GM12878 (cell line): ENCODE data around the gene DCAF15. TPM values are rescaled to one million over a fixed set of nuclear protein-coding genes. Genes with fewer than 3 reads are reported as not detected.

Experiments
- BHLHE40 ChIP-seq, 2 experiments: fragments of 450-650 bp in 1 of 2; IDR thresholded peaks; 2 replicates each; pipeline ENCODE4 v1.6.1; 2011 to 2017; ENCODE audit warnings: low read depth in 2 of 2, borderline replicate concordance in 1 of 2, improper control_type of control experiment in 1 of 2, low read length in 1 of 2, mild to moderate bottlenecking in 1 of 2
- CREB1 ChIP-seq: IDR thresholded peaks from 2 replicates; pipeline ENCODE4 v1.6.1; 2012; ENCODE audit warnings: low read depth, mild to moderate bottlenecking, inconsistent platforms
- EGR1 ChIP-seq, 2 experiments: IDR thresholded peaks; 1 replicate in 1 of 2; 2 replicates in 1 of 2; pipeline ENCODE4 v1.6.1; 2011 to 2012; ENCODE audit warnings: low read depth in 2 of 2, low read length in 2 of 2, borderline replicate concordance in 1 of 2, mild to moderate bottlenecking in 1 of 2, moderate library complexity in 1 of 2
- IKZF2 ChIP-seq, 2 experiments: fragments of 450-650 bp; IDR thresholded peaks; 2 replicates each; pipeline ENCODE4 v1.6.1; 2017; ENCODE audit warnings: mild to moderate bottlenecking in 2 of 2, moderate library complexity in 2 of 2
- IRF4 ChIP-seq: IDR thresholded peaks from 2 replicates; pipeline ENCODE4 v1.6.1; 2011; ENCODE audit warnings: low read depth, low read length
- JUNB ChIP-seq: IDR thresholded peaks from 2 replicates; pipeline ENCODE4 v1.6.1; 2016; ENCODE audit warnings: antibody characterized with exemption, mild to moderate bottlenecking
- JUND ChIP-seq: IDR thresholded peaks from 2 replicates; pipeline ENCODE4 v1.6.1; 2012; ENCODE audit warnings: low read depth, mild to moderate bottlenecking, low read length, improper control_type of control experiment, moderate library complexity
- LARP7 ChIP-seq: fragments of 450-650 bp; IDR thresholded peaks from 2 replicates; pipeline ENCODE4 v1.6.1; 2017; ENCODE audit warnings: mild to moderate bottlenecking
- MTA2 ChIP-seq: fragments of 450-650 bp; IDR thresholded peaks from 2 replicates; pipeline ENCODE4 v1.6.1; 2016; ENCODE audit warnings: low read depth, mild to moderate bottlenecking, moderate library complexity
- MYC ChIP-seq: IDR thresholded peaks from 2 replicates; pipeline ENCODE4 v1.6.1; 2011; ENCODE audit warnings: mild to moderate bottlenecking, low read length, moderate library complexity, inconsistent platforms; ENCODE audit not compliant: insufficient read depth, insufficient replicate concordance, insufficient read length, severe bottlenecking
- NR2F1 ChIP-seq: fragments of 450-650 bp; conservative IDR thresholded peaks from 2 replicates; pipeline ENCODE4 v1.6.1; 2017; ENCODE audit warnings: mild to moderate bottlenecking
- POLR2A ChIP-seq: IDR thresholded peaks from 2 replicates; pipeline ENCODE4 v1.6.1; 2011; ENCODE audit warnings: low read depth, mild to moderate bottlenecking, low read length
- RCOR1 ChIP-seq: conservative IDR thresholded peaks from 2 replicates; pipeline ENCODE4 v1.6.1; 2012; ENCODE audit warnings: low read depth, low read length, improper control_type of control experiment
- RELA ChIP-seq: fragments of 450-650 bp; IDR thresholded peaks from 2 replicates; pipeline ENCODE4 v1.8.0; 2014; ENCODE audit warnings: borderline replicate concordance; ENCODE audit not compliant: partially characterized antibody
- RUNX3 ChIP-seq: IDR thresholded peaks from 2 replicates; pipeline ENCODE4 v1.6.1; 2012; ENCODE audit warnings: low read length, inconsistent platforms
- SMC3 ChIP-seq: IDR thresholded peaks from 2 replicates; pipeline ENCODE4 v1.6.1; 2011; ENCODE audit warnings: low read length, improper control_type of control experiment, borderline replicate concordance
- SREBF1 ChIP-seq: IDR thresholded peaks from 2 replicates; pipeline ENCODE4 v1.6.1; 2012; ENCODE audit warnings: mild to moderate bottlenecking, low read length
- ZNF217 ChIP-seq: fragments of 450-650 bp; IDR thresholded peaks from 2 replicates; pipeline ENCODE4 v1.6.1; 2017; ENCODE audit warnings: antibody characterized with exemption, mild to moderate bottlenecking
- ZNF24 ChIP-seq: fragments of 450-650 bp; IDR thresholded peaks from 2 replicates; pipeline ENCODE4 v1.6.1; 2017; ENCODE audit warnings: antibody characterized with exemption, mild to moderate bottlenecking
- ZSCAN29 ChIP-seq: fragments of 450-650 bp; IDR thresholded peaks from 2 replicates; pipeline ENCODE4 v1.6.1; 2017; ENCODE audit warnings: mild to moderate bottlenecking, moderate library complexity
- ZZZ3 ChIP-seq: IDR thresholded peaks from 2 replicates; pipeline ENCODE4 v1.6.1; 2011; ENCODE audit warnings: low read depth; ENCODE audit not compliant: control insufficient read depth, insufficient read length
- polyA plus RNA-seq, 11 experiments: library from polyadenylated mRNA; depleted of rRNA in 4 of 11; unstranded in 6 of 11; stranded (reverse) in 5 of 11; fragments of >200 nt; fragmentation: Nextera tagmentation in 4 of 11; fragmentation: Illumina TruSeq in 1 of 11; extraction: Ambion mirVana in 4 of 11; extraction: Trizol in 1 of 11; gene quantifications; 1 replicate in 1 of 11; 2 replicates in 10 of 11; pipeline versions ENCODE4 v1.2.1 to v1.2.3, GENCODE V29; 2011 to 2016; ENCODE audit warnings: inconsistent platforms in 2 of 11, missing spikeins in 2 of 11, low read depth in 1 of 11
- total RNA-seq, 4 experiments: library from RNA; depleted of rRNA in 3 of 4; stranded (reverse); fragments of >200 nt in 3 of 4; fragmentation: Illumina TruSeq in 1 of 4; extraction: Trizol in 1 of 4; gene quantifications; 2 replicates each; pipeline versions ENCODE4 v1.2.1 to v1.2.3, GENCODE V29; 2013 to 2021
- TF ChIP-seq, protein P1 (sequence below): fragments of 450-650 bp; conservative IDR thresholded peaks from 2 replicates; pipeline ENCODE4 v1.6.1; 2017; ENCODE audit warnings: mild to moderate bottlenecking, moderate library complexity
- TF ChIP-seq, protein P2 (sequence below): fragments of 450-650 bp; IDR thresholded peaks from 2 replicates; pipeline ENCODE4 v1.6.1; 2017; ENCODE audit warnings: mild to moderate bottlenecking, low read depth, inconsistent platforms; ENCODE audit not compliant: poor library complexity, severe bottlenecking
- TF ChIP-seq, protein P3 (sequence below): fragments of 450-650 bp; IDR thresholded peaks from 2 replicates; pipeline ENCODE4 v1.6.1; 2018; ENCODE audit warnings: borderline replicate concordance, mild to moderate bottlenecking; ENCODE audit not compliant: partially characterized antibody

The DCAF15 gene
- total and polyA plus RNA-seq, 10 of the 15 experiments (the other 5 are each of a cell fraction or from before 2014, with no cell fraction given), result 0.16 to 63.4 (median 26.6) TPM

DNA sequence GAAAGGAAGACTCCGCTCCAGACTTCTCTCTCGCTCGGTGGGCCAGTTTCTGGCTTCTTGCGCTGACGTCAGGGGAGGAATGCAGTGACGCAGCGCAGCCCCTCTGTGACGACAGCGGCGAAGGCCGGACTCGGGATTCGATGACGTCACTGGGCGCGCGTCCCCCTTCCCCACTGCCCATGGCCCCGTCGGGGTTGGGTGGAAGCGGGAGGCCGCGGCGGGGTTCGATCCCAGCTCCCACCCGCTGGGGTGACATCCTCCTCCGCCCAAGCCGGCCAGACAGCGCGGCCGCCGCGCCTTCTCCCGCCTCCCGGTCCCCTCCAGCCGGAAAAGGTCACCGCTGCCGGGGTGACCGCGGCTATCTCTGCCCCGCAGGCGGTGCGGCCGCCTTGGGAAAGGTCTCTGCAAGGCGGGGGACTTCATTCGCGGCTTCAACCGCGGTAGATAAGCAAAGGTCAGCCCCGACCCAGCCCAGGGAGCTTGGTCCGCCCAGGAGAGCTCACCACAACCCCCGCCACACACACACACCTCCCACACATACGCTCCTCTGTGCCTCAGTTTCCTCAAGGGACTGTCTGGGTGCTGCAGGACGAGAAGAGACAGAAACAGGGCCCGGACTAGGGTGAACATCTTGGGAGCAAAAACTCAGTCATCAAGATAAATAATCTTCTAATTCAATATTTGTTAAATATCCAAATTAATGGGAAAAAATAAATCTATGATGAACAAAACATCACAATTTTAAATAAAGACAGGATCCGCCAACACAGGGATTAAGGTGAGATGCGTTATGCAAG, 54.7 kb downstream of the DCAF15 start (continued):
- TF ChIP-seq, protein P1, sequence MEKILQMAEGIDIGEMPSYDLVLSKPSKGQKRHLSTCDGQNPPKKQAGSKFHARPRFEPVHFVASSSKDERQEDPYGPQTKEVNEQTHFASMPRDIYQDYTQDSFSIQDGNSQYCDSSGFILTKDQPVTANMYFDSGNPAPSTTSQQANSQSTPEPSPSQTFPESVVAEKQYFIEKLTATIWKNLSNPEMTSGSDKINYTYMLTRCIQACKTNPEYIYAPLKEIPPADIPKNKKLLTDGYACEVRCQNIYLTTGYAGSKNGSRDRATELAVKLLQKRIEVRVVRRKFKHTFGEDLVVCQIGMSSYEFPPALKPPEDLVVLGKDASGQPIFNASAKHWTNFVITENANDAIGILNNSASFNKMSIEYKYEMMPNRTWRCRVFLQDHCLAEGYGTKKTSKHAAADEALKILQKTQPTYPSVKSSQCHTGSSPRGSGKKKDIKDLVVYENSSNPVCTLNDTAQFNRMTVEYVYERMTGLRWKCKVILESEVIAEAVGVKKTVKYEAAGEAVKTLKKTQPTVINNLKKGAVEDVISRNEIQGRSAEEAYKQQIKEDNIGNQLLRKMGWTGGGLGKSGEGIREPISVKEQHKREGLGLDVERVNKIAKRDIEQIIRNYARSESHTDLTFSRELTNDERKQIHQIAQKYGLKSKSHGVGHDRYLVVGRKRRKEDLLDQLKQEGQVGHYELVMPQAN, result peak; percentile 90
- peak; percentile 100 for TF ChIP-seq CREB1
- peak; percentile 90; the same call in 1 of the 2 replicates for TF ChIP-seq ZNF217
- TF ChIP-seq, protein P2, sequence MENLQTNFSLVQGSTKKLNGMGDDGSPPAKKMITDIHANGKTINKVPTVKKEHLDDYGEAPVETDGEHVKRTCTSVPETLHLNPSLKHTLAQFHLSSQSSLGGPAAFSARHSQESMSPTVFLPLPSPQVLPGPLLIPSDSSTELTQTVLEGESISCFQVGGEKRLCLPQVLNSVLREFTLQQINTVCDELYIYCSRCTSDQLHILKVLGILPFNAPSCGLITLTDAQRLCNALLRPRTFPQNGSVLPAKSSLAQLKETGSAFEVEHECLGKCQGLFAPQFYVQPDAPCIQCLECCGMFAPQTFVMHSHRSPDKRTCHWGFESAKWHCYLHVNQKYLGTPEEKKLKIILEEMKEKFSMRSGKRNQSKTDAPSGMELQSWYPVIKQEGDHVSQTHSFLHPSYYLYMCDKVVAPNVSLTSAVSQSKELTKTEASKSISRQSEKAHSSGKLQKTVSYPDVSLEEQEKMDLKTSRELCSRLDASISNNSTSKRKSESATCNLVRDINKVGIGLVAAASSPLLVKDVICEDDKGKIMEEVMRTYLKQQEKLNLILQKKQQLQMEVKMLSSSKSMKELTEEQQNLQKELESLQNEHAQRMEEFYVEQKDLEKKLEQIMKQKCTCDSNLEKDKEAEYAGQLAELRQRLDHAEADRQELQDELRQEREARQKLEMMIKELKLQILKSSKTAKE, result no peak
- no peak for TF ChIP-seq SMC3
- TF ChIP-seq JUND, result peak; percentile 94
- peak; percentile 18 for TF ChIP-seq MYC
- TF ChIP-seq ZNF24, result peak; percentile 67; the same call in 1 of the 2 replicates
- TF ChIP-seq SREBF1, result 0 out of 2 replicates have a peak, but pooled peaks have one; percentile 5
- no peak for TF ChIP-seq ZZZ3
- TF ChIP-seq BHLHE40 (IDR thresholded peaks at IDR 0.05; ENCODE audit: borderline replicate concordance in 1 of 2, low read depth in 2 of 2, low read length in 1 of 2), result peak in 1 of 2 experiments; percentile 48; a peak in 1 of 4 replicates
- peak; percentile 12; the same call in 1 of the 2 replicates for TF ChIP-seq JUNB
- TF ChIP-seq RUNX3, result peak; percentile 30
- peak; percentile 41; the same call in 1 of the 2 replicates for TF ChIP-seq RCOR1
- peak; percentile 62 to 89 for TF ChIP-seq IKZF2 (IDR thresholded peaks at IDR 0.05)
- no peak for TF ChIP-seq ZSCAN29
- TF ChIP-seq LARP7, result peak; percentile 99
- TF ChIP-seq MTA2, result no peak; the same call in 1 of the 2 replicates
- peak; percentile 21 for TF ChIP-seq RELA
- TF ChIP-seq, protein P3, sequence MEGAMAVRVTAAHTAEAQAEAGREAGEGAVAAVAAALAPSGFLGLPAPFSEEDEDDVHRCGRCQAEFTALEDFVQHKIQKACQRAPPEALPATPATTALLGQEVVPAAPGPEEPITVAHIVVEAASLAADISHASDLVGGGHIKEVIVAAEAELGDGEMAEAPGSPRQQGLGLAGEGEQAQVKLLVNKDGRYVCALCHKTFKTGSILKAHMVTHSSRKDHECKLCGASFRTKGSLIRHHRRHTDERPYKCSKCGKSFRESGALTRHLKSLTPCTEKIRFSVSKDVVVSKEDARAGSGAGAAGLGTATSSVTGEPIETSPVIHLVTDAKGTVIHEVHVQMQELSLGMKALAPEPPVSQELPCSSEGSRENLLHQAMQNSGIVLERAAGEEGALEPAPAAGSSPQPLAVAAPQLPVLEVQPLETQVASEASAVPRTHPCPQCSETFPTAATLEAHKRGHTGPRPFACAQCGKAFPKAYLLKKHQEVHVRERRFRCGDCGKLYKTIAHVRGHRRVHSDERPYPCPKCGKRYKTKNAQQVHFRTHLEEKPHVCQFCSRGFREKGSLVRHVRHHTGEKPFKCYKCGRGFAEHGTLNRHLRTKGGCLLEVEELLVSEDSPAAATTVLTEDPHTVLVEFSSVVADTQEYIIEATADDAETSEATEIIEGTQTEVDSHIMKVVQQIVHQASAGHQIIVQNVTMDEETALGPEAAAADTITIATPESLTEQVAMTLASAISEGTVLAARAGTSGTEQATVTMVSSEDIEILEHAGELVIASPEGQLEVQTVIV, result no peak
- TF ChIP-seq EGR1 (IDR thresholded peaks at IDR 0.05; ENCODE audit: borderline replicate concordance in 1 of 2, low read depth in 2 of 2, low read length in 2 of 2), result no peak
- peak; percentile 70; the same call in 1 of the 2 replicates for TF ChIP-seq IRF4
- peak; percentile 86 for TF ChIP-seq POLR2A
- TF ChIP-seq NR2F1, result peak; percentile 95
